Ishikawa (cell line): ENCODE results near the gene TANGO6.

Experiments used
- CEBPB ChIP-seq: IDR thresholded peaks from 2 replicates; pipeline ENCODE4 v1.6.1; 2012
- CREB1 ChIP-seq: IDR thresholded peaks from 2 replicates; pipeline ENCODE4 v1.6.1; 2012; ENCODE audit warnings: low read depth
- EGR1 ChIP-seq: IDR thresholded peaks from 2 replicates; pipeline ENCODE4 v1.6.1; 2012
- EP300 ChIP-seq: IDR thresholded peaks from 2 replicates; pipeline ENCODE4 v1.6.1; 2012; ENCODE audit warnings: borderline replicate concordance
- FOXM1 ChIP-seq: IDR thresholded peaks from 2 replicates; pipeline ENCODE4 v1.6.1; 2012; ENCODE audit warnings: low read depth, borderline replicate concordance
- MAX ChIP-seq: IDR thresholded peaks from 2 replicates; pipeline ENCODE4 v1.6.1; 2012
- NFIC ChIP-seq: IDR thresholded peaks from 2 replicates; pipeline ENCODE4 v1.6.1; 2012
- RAD21 ChIP-seq: IDR thresholded peaks from 2 replicates; pipeline ENCODE4 v1.6.1; 2012; ENCODE audit warnings: low read depth
- TAF1 ChIP-seq: IDR thresholded peaks from 2 replicates; pipeline ENCODE4 v1.6.1; 2012; ENCODE audit warnings: low read depth, mild to moderate bottlenecking
- TCF12 ChIP-seq: IDR thresholded peaks from 2 replicates; pipeline ENCODE4 v1.6.1; 2012; ENCODE audit warnings: low read depth
- TEAD4 ChIP-seq: IDR thresholded peaks from 2 replicates; pipeline ENCODE4 v1.6.1; 2012
- YY1 ChIP-seq: IDR thresholded peaks from 2 replicates; pipeline ENCODE4 v1.6.1; 2012; ENCODE audit warnings: low read depth
- ZBTB7A ChIP-seq: IDR thresholded peaks from 2 replicates; pipeline ENCODE4 v1.6.1; 2012; ENCODE audit warnings: low read depth
- TF ChIP-seq, protein P1 (sequence below): IDR thresholded peaks from 2 replicates; pipeline ENCODE4 v1.6.1; 2012
- TF ChIP-seq, protein P2 (sequence below): IDR thresholded peaks from 2 replicates; pipeline ENCODE4 v1.6.1; 2012; ENCODE audit warnings: low read depth, mild to moderate bottlenecking

The TANGO6 gene

DNA sequence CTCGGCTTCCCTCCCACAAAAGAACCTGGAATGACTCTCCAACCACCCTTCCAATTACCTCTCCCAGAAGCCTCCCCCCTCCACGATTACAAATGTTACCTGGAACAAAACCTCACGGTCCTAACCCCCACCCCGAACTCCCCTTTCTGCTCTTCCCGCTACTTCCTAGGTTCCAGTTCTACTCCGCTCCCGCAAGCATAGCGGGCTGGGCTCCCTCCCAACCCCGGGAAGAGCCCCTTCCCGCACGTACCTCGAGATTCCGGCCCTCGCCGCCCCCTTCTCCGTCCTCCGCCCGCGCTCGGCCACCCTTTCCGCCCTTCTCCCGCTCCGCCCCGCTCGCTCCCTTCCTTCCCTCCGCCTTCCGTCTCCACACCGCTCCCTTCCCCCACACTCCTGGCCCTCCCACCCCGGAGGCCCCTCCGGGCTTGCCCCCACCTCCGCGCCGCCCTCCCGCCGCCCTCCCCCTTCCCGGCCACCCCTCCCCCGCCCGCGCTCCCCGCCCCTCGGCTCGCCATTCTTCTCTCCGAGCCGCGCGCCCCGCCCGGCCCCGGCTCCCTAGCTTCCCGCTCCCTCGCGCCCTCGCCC, 288.6 kb downstream of the TANGO6 start:
- TF ChIP-seq MAX = no peak
- TF ChIP-seq NFIC = no peak; the same call in 1 of the 2 replicates
- TF ChIP-seq, protein P1, sequence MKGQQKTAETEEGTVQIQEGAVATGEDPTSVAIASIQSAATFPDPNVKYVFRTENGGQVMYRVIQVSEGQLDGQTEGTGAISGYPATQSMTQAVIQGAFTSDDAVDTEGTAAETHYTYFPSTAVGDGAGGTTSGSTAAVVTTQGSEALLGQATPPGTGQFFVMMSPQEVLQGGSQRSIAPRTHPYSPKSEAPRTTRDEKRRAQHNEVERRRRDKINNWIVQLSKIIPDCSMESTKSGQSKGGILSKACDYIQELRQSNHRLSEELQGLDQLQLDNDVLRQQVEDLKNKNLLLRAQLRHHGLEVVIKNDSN = no peak
- no peak for TF ChIP-seq CEBPB
- TF ChIP-seq EGR1 = peak; percentile 63
- TF ChIP-seq YY1 = no peak
- no peak; the same call in 1 of the 2 replicates for TF ChIP-seq TEAD4
- TF ChIP-seq RAD21 = no peak
- TF ChIP-seq ZBTB7A = 0 out of 2 replicates have a peak, but pooled peaks have one; percentile 35

DNA sequence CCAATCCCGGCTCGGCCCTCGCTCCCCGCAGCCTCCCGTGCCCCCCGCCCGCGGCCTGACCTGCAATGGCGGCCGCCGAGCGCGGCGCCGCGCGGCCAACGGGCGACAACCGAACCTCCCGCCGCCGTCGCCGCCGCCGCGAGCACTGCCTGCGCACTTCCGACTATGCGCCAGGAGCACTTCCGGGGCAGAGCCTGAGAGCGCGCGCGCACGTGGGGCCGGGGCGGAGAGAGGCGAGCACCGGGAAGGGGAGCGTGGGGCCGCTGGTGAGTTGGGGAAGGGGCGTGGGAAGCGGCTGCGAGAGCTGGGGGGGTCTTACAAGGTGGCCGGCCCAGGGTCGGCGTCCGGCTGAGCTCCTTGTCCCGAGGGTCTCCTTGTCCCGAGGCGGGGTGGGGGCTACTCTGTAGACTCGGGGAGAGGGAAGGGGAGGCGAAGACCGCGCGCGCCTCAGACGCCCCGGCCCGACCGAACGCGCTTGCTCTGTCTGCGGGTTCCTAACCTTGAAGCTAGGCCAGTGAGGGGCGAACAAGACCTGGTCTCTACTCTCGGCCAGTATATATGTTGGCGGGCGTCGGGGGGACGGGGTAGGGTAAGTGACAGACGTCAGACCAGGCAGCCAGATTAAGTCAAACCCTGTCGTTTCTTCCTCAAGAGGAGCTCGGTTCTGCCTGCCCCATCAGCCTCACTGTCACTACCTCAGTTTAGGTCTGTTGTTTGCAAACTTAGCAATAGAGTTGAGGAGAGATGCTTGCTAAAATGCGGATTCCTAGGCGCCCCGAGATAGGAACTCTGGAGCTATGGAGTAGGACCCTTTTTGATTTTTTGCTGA, 289.3 kb downstream of the TANGO6 start, which contains the start of the genes CHTF8 and UTP4:
TSS of gene CHTF8 (minus strand) at position 165 of the 829 bp plus-strand sequence. CDS start 11,130 bp downstream, outside the sequence.
TSS of gene UTP4 (plus strand) at position 226 of the 829 bp plus-strand sequence. CDS start 811 bp downstream, outside the sequence.
- TF ChIP-seq TAF1 = peak; percentile 65
- TF ChIP-seq NFIC = no peak
- peak; percentile 72 for TF ChIP-seq YY1
- peak; percentile 85; the same call in 1 of the 2 replicates for TF ChIP-seq ZBTB7A
- no peak for TF ChIP-seq TEAD4
- TF ChIP-seq FOXM1 = no peak
- TF ChIP-seq EP300 = no peak; the same call in 1 of the 2 replicates
- TF ChIP-seq MAX = peak; percentile 97
- TF ChIP-seq TCF12 = peak; percentile 25; the same call in 1 of the 2 replicates
- TF ChIP-seq, protein P2, sequence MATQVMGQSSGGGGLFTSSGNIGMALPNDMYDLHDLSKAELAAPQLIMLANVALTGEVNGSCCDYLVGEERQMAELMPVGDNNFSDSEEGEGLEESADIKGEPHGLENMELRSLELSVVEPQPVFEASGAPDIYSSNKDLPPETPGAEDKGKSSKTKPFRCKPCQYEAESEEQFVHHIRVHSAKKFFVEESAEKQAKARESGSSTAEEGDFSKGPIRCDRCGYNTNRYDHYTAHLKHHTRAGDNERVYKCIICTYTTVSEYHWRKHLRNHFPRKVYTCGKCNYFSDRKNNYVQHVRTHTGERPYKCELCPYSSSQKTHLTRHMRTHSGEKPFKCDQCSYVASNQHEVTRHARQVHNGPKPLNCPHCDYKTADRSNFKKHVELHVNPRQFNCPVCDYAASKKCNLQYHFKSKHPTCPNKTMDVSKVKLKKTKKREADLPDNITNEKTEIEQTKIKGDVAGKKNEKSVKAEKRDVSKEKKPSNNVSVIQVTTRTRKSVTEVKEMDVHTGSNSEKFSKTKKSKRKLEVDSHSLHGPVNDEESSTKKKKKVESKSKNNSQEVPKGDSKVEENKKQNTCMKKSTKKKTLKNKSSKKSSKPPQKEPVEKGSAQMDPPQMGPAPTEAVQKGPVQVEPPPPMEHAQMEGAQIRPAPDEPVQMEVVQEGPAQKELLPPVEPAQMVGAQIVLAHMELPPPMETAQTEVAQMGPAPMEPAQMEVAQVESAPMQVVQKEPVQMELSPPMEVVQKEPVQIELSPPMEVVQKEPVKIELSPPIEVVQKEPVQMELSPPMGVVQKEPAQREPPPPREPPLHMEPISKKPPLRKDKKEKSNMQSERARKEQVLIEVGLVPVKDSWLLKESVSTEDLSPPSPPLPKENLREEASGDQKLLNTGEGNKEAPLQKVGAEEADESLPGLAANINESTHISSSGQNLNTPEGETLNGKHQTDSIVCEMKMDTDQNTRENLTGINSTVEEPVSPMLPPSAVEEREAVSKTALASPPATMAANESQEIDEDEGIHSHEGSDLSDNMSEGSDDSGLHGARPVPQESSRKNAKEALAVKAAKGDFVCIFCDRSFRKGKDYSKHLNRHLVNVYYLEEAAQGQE = no peak
- TF ChIP-seq, protein P1 = peak; percentile 79
- TF ChIP-seq CEBPB = no peak

- TF ChIP-seq TCF12 (no peak), NFIC (no peak), CEBPB (no peak), RAD21 (no peak), EGR1 (no peak), CREB1 (no peak), MAX (no peak), TAF1 (no peak), FOXM1 (no peak), EP300 (no peak), TEAD4 (no peak), YY1 (no peak), ZBTB7A (no peak)
- TF ChIP-seq, protein P1 = no peak
- TF ChIP-seq, protein P2 = no peak
These were observed 290.1 kb downstream of the TANGO6 start for GRCh38 chr16:69133373-69133954.
